ENCODE results near the gene HCFC1R1.
A peak's percentile ranks its signal among the peaks of the same experiment; 100 is the strongest.
"Not testable (repeated sequence)": the region's sequence is repeated elsewhere in the genome, so short reads cannot be mapped to it uniquely, and the experiment has no call there.

Gene HCFC1R1

DNA sequence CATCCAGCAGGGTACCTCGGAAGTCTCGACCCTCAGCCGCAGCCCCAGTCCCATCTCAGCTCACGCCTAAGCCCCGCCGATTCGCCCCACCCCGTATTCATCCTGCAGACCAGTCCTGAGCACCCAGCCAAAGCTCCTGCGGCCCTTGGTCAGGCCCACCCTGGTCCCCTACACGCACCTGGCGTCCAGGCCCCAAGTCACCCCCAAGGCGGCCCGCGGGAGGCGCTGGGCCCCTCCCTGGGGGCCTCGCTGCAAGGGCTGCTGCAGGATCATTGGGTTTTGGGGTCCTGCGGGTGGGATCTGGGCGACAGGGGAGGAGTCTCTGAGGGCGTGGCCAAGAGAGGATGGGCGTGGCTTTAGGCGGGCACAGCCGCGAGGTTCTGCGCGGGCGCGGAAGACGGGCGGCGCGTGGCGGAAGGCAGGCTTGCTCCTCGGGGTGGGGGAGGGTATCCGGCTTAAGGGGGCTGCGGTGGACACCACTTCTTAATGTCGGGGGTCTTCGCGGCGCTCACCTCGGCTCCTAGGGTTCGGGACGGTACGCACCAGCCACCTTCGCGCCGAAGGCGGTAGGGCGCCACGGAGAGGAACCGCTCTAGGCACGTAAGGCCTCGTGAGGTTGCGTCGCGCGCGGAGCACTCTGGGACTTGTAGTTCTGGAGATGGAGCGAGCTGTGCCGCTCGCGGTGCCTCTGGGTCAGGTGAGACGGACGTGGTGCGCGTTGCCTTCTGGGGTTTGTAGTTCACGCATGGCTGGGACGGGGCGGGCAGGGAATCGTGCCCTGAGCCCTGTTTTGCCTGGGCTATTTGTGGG lies at the start of gene HCFC1R1, which contains the start of gene THOC6:
Gene HCFC1R1, minus strand, starts transcription at position 274 of the 810 bp plus-strand sequence. Its CDS starts 1 bp downstream, at position 273.
Gene THOC6, plus strand, starts transcription at position 367 of the 810 bp plus-strand sequence. Its CDS starts 292 bp downstream, at position 659.
- peak; percentile 93 for DNase-seq (ENCODE audit: low spot score)
- in situ Hi-C loops (cut with MboI; ENCODE audit: low sequenced_read_pairs, unreplicated experiment), result no loop called here
- no peak for TF ChIP-seq CTCF (IDR thresholded peaks at IDR 0.05; ENCODE audit: borderline replicate concordance, control extremely low read depth, extremely low read depth, insufficient read depth, missing control alignments)

GRCh38 chr16:3073448-3073847 lies 49.7 kb upstream of the HCFC1R1 start:
- DNase-seq (ENCODE audit: low spot score), result no peak
- in situ Hi-C loops (cut with MboI; ENCODE audit: low sequenced_read_pairs, unreplicated experiment), result no loop called here
- no peak for TF ChIP-seq CTCF (IDR thresholded peaks at IDR 0.05; ENCODE audit: borderline replicate concordance, control extremely low read depth, extremely low read depth, insufficient read depth, missing control alignments)

DNA sequence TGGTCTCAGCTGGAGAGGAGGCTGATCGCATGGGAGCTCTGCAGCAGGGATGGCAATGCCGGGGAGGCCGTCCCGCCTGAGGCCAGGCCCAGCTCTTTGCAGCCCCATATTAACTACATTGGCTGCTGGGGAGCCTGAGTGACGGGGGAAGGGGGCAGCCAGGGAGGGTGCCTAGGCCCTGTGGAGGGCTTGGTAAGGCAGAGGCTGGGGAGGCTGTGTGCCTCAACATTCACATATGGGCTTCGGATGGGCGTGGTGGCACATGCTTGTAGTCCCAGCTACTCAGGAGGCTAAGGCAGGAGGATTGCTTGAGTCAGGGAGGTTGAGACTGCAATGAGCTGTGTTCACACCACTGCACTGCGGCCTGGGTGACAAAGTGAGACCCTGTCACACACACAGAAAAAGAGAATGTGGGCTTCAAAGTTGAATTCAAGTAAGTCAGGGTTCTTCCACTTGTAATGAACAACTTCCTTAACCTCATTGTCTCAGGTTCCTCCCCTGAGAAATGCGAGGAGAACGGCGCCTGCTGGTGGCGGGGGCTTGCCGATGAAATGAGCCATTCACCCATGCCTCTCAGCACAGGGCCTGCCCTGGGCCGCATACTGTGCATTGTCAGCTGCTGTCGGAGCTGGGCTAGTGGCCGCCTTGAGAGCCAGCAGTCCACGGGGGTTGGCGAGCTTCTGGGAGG lies 49.0 kb upstream of the HCFC1R1 start:
- DNase-seq (ENCODE audit: low spot score); in situ Hi-C loops (cut with MboI; ENCODE audit: low sequenced_read_pairs, unreplicated experiment): not testable (repeated sequence)

- DNase-seq (ENCODE audit: low spot score); in situ Hi-C loops (cut with MboI; ENCODE audit: low sequenced_read_pairs, unreplicated experiment): not testable (repeated sequence)
Observed at GRCh38 chr16:3072148-3072547, 48.4 kb upstream of the HCFC1R1 start.

DNA sequence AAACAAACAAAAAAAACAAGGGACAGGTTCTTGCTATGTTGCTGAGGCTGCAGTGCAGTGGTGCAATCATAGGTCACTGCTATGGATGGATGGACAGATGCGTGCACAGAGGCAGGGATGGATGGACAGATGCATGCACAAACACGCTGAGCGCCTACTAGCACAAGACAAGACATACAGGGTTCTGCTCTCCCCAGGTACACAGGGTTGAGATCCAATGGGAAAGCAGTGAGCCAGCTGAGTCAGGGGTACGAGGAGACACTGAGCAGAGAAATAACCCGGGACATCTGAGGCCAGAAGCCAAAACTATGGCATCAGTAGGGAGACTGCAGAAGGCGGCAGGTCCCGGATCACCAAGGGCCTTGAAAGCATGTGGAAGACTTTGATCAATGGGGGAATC lies 47.9 kb upstream of the HCFC1R1 start:
- in situ Hi-C loops (cut with MboI; ENCODE audit: low sequenced_read_pairs, unreplicated experiment), result no loop called here
- no peak for TF ChIP-seq CTCF (IDR thresholded peaks at IDR 0.05; ENCODE audit: borderline replicate concordance, control extremely low read depth, extremely low read depth, insufficient read depth, missing control alignments)
- no peak for DNase-seq (ENCODE audit: low spot score)

DNA sequence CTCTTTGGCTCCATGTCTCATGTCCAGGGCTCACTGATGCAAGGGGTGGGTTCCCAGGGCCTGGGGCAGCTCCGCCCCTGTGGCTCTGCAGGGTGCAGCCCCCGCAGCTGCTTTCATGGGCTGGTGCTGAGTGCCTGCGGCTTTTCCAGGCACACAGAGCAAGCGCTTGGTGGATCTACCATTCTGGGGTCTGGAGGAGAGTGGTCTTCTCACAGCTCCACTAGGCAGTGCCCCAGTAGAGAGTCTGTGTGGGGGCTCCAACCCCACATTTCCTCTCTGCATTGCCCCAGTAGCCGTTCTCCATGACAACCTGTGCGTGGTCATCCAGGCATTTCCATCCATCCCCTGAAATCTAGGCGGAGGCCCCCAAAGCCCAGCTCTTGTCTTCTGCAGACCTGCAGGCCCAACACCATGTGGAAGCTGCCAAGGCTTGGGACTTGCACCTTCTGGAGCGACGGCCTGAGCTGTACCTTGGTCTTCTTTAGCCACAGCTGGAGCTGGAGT lies 46.9 kb upstream of the HCFC1R1 start:
- TF ChIP-seq CTCF (IDR thresholded peaks at IDR 0.05; ENCODE audit: borderline replicate concordance, control extremely low read depth, extremely low read depth, insufficient read depth, missing control alignments), result no peak
- DNase-seq (ENCODE audit: low spot score), result no peak
- in situ Hi-C loops (cut with MboI; ENCODE audit: low sequenced_read_pairs, unreplicated experiment), result no loop called here

DNA sequence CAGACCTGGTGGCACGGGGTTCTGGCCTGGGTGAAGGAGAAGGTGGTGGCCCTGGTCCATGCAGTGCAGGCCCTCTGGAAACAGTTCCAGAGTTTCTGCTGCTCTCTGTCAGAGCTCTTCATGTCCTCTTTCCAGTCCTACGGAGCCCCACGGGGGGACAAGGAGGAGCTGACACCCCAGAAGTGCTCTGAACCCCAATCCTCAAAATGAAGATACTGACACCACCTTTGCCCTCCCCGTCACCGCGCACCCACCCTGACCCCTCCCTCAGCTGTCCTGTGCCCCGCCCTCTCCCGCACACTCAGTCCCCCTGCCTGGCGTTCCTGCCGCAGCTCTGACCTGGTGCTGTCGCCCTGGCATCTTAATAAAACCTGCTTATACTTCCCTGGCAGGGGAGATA lies 45.4 kb upstream of the HCFC1R1 start:
- in situ Hi-C loops (cut with MboI; ENCODE audit: low sequenced_read_pairs, unreplicated experiment), result loop anchor here (10.0 kb wide), 1 partner anchor 56 kb away; no protein-coding TSS in a partner anchor

DNA sequence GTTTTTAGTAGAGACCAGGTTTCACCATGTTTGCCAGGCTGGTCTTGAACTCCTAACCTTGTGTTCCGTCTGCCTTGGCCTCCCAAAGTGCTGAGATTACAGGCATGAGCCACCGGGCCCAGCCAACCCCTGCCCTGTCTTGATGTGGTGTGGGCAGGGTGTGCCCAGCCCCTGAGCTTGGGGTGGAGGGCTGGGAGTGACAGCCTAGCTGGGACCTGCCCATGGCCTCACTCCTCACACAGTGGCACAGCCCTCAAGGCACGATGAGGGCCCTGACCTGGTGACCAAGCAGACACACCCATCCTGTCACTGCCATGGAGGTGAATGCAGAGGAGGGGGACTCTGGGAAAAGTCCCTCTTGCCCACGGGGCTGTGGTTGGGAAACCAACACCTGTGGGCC lies 44.7 kb upstream of the HCFC1R1 start:
- no peak for DNase-seq (ENCODE audit: low spot score)

More for the DNA sequence above, 45.4 kb upstream of the HCFC1R1 start:
- DNase-seq (ENCODE audit: low spot score), result not testable (repeated sequence)

More for the DNA sequence above, 44.7 kb upstream of the HCFC1R1 start:
- no peak for TF ChIP-seq CTCF (IDR thresholded peaks at IDR 0.05; ENCODE audit: borderline replicate concordance, control extremely low read depth, extremely low read depth, insufficient read depth, missing control alignments)
- in situ Hi-C loops (cut with MboI; ENCODE audit: low sequenced_read_pairs, unreplicated experiment), result loop anchor here (10.0 kb wide), 1 partner anchor 56 kb away; no protein-coding TSS in a partner anchor
